C4-2B (cell line): ENCODE results near the gene C1QB.
"Not testable (repeated sequence)": the region's sequence is repeated elsewhere in the genome, so short reads cannot be mapped to it uniquely, and the experiment has no call there.

Experiments
- ZFX ChIP-seq: fragments of 450-650 bp; IDR thresholded peaks from 2 replicates; pipeline ENCODE4 v1.6.1; 2017
- TF ChIP-seq, protein P1 (sequence below): fragments of 450-650 bp; conservative IDR thresholded peaks from 2 replicates; pipeline ENCODE4 v1.5.1; 2017; ENCODE audit warnings: mild to moderate bottlenecking

GRCh38 chr1:22668840-22669239, 15.8 kb downstream of the C1QB start:
- TF ChIP-seq, protein P1, sequence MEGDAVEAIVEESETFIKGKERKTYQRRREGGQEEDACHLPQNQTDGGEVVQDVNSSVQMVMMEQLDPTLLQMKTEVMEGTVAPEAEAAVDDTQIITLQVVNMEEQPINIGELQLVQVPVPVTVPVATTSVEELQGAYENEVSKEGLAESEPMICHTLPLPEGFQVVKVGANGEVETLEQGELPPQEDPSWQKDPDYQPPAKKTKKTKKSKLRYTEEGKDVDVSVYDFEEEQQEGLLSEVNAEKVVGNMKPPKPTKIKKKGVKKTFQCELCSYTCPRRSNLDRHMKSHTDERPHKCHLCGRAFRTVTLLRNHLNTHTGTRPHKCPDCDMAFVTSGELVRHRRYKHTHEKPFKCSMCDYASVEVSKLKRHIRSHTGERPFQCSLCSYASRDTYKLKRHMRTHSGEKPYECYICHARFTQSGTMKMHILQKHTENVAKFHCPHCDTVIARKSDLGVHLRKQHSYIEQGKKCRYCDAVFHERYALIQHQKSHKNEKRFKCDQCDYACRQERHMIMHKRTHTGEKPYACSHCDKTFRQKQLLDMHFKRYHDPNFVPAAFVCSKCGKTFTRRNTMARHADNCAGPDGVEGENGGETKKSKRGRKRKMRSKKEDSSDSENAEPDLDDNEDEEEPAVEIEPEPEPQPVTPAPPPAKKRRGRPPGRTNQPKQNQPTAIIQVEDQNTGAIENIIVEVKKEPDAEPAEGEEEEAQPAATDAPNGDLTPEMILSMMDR: not testable (repeated sequence)
- TF ChIP-seq ZFX: not testable (repeated sequence)
